Bladder microvascular endothelial cell (primary cell): Measurements from ENCODE around the gene GLIPR1L1. TPM values are rescaled to one million over a fixed set of nuclear protein-coding genes. Genes with fewer than 3 reads are reported as not detected.

Experiments used
- total RNA-seq: library from RNA; depleted of rRNA; stranded (reverse); fragments of >200 nt; gene quantifications from 2 replicates; pipeline ENCODE4 v1.2.3, GENCODE V29; 2014

GLIPR1L1 gene, protein sequence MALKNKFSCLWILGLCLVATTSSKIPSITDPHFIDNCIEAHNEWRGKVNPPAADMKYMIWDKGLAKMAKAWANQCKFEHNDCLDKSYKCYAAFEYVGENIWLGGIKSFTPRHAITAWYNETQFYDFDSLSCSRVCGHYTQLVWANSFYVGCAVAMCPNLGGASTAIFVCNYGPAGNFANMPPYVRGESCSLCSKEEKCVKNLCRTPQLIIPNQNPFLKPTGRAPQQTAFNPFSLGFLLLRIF
- total RNA-seq: not detected in 2 replicates

GRCh38 chr12:75334384-75335030 is at the start of gene GLIPR1L1:
GLIPR1L1 (plus strand) TSS chr12:75334670; CDS start chr12:75334729, 59 bp downstream.

GRCh38 chr12:75329918-75330826 is 4.3 kb upstream of the GLIPR1L1 start, which contains the start of gene CAPS2:
CAPS2 (minus strand) TSS chr12:75330324; CDS start chr12:75326498, 3,826 bp downstream.

DNA sequence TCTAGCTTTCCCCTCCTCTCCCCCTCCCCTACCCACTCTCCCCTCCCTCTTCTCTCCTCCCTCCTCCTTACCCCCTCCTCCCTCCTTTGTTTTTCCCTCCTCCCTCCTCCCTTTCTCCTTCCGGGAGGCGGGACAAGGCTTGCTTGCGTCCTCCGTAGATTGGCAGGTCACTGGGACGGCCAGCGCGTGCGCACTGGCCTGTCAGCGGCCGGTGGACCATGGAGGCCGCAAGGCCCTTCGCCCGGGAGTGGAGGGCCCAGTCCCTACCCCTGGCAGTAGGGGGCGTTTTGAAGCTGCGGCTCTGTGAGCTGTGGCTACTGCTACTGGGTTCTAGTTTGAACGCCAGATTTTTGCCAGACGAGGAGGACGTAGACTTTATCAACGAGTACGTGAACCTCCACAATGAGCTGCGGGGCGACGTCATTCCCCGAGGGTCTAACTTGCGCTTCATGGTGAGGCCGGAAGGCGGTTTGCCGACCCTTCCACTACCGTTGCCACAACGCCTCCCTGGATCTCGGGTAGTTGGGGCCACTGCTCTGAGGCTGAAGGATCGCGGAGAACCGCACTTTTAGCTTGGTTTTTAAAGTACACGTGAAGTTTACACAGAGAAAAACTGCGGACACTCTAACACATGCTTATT is 56.5 kb downstream of the GLIPR1L1 start, which contains the start of gene GLIPR1L2:
Gene GLIPR1L2 (plus strand): TSS at position 191 of the 640 bp plus-strand sequence. CDS start 28 bp downstream, at position 219.

Other genes starting within 250 kb of the GLIPR1L1 start
- 0.32 TPM in 1 of 2 replicates, not detected in the other for gene KCNC2, start 124.8 kb upstream of the GLIPR1L1 start, total RNA-seq
- gene CAPS2, start 4.3 kb upstream of the GLIPR1L1 start, total RNA-seq: 0.81 and 1.0 TPM in 2 replicates
- gene GLIPR1L2, start 56.4 kb downstream of the GLIPR1L1 start, total RNA-seq: 0.38 TPM in 1 of 2 replicates, not detected in the other
- gene GLIPR1, start 146.1 kb downstream of the GLIPR1L1 start, total RNA-seq: 1.1 and 4.3 TPM in 2 replicates
- gene KRR1, start 176.9 kb downstream of the GLIPR1L1 start, total RNA-seq: 13.9 and 44.7 TPM in 2 replicates